HG03558 (cell line): ENCODE data around the gene ADARB2.

ENCODE experiments used
- ATAC-seq: cut with Tn5 transposase; IDR thresholded peaks from one replicate; pipeline ENCODE4 v1.9.1; 2021; ENCODE audit warnings: moderate number of reproducible peaks; ENCODE audit not compliant: unreplicated experiment; ENCODE audit errors: extremely low read depth

Gene ADARB2

DNA sequence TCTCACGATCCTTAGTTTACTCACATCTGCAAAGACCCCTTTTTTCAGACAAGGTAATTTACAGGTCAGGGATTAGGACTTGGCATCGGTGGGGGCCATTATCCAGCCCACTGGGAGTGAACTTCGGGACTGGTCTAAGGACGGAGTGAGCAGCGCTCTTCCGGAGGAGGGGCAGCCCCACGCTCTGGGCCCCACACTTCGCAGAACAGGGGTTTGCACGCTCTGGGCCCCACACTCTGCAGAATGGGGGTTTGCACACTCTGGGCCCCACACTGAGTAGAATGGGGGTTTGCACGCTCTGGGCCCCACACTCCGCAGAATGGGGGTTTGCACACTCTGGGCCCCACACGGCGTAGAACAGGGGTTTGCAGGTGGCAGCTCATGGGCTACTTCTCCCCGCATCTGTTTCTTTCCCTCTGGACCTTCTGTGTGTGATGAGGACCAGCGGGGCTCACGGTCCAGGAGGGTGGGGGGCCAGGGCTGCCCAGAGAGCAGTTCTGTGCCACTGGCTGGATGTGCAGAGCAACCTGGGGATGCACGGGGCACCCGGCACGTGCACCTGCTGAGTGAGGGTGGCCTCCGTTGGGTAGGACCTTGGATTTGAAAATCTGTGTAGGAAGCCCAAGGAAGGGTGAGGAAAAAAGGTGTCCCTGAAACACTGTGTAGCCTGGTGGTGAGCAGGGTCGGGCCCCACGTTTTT, 546.4 kb downstream of the ADARB2 start:
- no peak for ATAC-seq

DNA sequence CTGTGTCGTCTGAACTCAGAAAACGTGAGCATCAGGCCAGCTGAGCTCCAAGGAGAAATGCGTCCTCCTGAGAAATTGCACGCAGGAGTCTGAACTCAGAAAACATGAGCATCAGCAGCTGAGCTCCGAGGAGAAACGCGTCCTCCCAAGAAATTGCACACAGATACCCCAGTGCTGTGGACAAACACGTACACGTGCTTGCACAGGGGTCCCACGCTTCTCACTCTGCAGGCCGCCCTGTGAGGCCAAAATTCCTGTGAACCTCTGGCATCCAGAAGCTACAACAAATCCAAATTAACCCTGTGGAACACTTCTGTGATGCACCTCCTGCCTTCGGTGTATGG, 547.3 kb downstream of the ADARB2 start:
- no peak for ATAC-seq

GRCh38 chr10:1189166-1190051, 547.9 kb downstream of the ADARB2 start:
- no peak for ATAC-seq

- ATAC-seq, result no peak
Measured at GRCh38 chr10:1188558-1189135, 548.7 kb downstream of the ADARB2 start.

GRCh38 chr10:1187855-1188557, 549.3 kb downstream of the ADARB2 start:
- ATAC-seq, result no peak

DNA sequence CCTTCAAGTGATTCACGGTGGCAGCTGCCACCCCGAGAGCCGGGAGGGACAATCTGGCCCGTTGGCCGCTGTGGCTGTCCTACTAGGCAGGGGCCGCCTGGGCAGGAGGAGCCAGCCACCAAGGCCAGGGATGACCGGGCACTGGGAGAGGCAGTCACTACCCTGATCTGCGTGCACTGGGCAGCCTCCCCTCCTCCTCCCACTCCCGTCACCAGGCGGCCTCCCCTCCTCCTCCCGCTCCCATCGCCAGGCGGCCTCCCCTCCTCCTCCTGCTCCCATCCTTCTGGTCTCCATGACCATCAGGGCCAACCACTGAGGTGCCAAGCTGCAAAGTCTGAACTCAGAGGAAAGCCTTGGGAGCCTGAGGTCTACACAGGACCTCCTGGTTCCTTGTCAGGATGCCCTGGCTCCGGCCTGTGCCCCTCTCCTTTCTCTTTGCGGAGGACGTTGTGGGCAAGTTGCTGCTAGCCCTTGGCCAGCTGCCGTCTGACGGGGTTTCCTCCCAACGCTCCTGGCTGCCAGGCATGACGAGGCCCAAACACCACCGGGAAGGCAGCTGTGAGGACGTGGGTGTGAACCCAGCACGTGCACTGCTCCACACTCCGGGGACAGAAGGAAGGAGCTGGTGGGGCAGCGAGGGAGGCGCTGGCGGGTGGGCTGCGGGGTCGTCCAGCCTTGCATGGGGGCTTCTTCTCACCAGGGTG, 550.0 kb downstream of the ADARB2 start:
- no peak for ATAC-seq

- no peak for ATAC-seq
Measured at GRCh38 chr10:1186683-1186990, 550.7 kb downstream of the ADARB2 start.

DNA sequence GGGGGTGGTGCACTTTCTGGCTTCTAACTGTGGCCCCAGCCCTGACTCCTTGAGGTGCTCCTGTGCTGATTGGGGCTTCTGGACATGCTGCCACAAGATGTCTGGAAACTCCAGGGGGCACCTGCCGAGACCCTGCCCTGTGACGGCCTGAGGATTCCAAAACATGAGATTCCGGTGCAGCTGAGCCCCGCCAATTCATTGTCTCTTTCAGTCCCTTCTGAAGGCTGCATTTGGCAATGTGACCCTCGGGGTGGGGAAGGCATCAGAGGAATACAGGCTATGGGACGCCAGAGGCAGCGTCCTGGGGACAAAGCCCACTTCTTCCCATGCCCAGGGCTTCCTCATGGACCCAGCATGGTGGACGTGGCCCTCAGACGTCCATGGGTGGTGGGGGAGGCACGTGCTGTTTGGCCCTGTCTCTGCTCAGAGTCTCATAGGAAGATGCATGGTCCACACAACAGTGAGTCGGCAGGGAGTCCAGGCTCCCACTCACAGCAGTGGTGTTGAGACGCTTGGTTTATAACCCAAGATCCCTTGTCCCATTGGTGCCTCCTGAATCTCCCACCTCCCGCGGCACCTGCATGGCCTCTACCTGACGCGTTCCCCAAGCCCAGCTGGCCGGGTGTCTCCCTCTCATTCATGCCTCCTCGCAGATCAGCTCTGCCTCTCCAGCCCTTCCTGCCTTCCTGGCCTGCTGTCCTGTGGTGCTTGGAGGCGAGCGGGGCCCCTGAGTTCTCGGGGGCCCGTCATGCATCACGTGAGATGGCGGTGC, 551.2 kb downstream of the ADARB2 start:
- no peak for ATAC-seq

GRCh38 chr10:1184541-1185430, 552.5 kb downstream of the ADARB2 start:
- no peak for ATAC-seq

GRCh38 chr10:1183701-1184100, 553.6 kb downstream of the ADARB2 start:
- ATAC-seq, result no peak

DNA sequence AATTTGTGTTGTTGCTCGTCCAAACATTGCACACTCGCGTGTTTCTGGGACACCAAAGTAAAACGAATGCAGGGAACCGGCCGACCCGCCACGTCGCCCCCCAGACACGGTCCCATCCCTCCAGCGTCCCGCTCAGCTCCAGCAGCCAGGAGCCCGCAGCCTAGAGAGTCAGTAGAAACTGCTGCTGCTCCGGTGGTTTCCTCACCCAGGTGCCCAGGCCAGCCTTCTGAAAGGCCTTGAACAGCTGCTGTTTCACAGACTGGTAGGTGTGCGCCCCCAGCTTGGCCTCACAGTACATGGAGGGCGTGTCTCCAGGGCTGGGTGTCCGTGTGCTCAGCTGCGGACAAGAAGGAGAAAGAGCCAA, 554.3 kb downstream of the ADARB2 start:
- ATAC-seq, result no peak

GRCh38 chr10:1182280-1183032, 554.9 kb downstream of the ADARB2 start:
- ATAC-seq, result no peak

GRCh38 chr10:1180836-1181235, 556.5 kb downstream of the ADARB2 start:
- no peak for ATAC-seq

DNA sequence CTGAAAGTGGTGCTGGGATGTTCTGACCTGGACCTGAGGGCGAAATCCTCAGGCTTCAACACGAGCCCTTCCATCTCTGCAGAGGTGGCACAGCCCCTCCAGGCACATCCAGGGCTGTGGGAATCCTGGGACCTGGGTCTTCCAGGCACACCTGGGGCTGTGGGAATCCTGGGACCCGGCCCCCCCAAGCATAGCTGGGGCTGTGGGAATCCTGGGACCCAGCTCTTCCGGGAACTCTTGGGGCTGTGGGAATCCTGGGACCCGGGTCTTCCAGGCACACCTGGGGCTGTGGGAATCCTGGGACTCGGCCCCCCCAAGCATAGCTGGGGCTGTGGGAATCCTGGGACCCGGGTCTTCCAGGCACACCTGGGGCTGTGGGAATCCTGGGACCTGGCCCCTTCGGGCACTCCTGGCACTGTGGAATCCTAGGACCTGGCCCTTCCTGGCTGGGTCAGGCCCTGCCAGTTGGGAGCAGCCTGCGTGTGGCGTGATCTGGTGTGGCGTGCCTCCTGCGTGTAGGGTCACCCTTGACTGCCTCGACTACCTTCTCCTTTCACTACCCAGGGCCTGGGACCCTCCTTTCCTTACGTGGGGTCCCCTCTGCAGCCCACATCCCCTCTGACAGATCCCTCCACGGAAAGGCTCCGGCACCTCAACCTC, 557.1 kb downstream of the ADARB2 start:
- no peak for ATAC-seq

DNA sequence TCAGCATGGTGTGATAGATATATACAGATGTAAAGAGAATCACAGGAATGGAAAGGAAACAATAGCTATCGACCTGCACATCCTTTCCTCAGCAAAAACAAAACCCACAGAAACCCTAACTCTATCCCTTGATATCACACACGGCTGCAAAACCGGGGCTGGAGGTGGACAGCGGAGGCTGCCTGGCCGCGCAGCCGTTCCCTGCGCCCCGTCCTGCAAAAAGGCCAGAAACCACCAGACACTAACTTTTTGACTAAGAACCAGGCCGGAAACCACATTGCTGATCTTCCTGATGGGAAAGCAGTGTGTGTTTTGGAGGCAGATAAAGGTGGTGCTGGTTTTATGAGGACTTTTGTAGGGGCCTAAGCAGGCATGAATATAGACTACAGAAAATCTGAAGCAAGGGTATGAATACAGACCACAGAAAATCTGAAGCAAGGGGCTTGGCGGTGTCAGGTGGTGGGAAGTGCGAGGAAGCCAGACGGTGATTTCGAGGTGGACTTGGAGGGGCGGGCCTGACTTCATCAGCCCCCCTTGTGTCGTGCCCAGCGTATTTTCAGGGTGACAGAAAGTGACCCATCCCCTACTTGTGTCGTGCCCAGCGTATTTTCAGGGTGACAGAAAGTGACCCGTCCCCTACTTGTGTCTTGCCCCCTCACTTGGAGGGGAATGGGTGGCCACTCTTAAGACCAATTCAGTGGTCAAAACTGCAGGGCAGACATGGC, 557.8 kb downstream of the ADARB2 start:
- no peak for ATAC-seq

- ATAC-seq, result no peak
Measured at GRCh38 chr10:1178506-1178905, 558.8 kb downstream of the ADARB2 start.

- no peak for ATAC-seq
Measured at GRCh38 chr10:1177936-1178335, 559.4 kb downstream of the ADARB2 start.
